Measurements from ENCODE around the gene MTHFR. TPM values are rescaled to one million over a fixed set of nuclear protein-coding genes. Genes with fewer than 3 reads are reported as not detected.

MTHFR gene
- total RNA-seq, 1 experiment from 2014 or later, result 22.6 TPM

GRCh38 chr1:11772458-11772857 is 33.3 kb downstream of the MTHFR start:
- H3K4me1 Mint-ChIP-seq, result peaks cover 3% of the 10 kb centered on the region; the same call in 1 of the 2 replicates
- no peaks in the 10 kb centered on the region for H3K36me3 Mint-ChIP-seq
- TF ChIP-seq NR3C1 (CRISPR knock-in tag; conservative IDR thresholded peaks at IDR 0.05; ENCODE audit: low read depth) (no peak), AFF4 (CRISPR knock-in tag; IDR thresholded peaks at IDR 0.05; ENCODE audit: borderline replicate concordance) (no peak), ZNF671 (CRISPR knock-in tag; IDR thresholded peaks at IDR 0.05) (no peak), RELA (CRISPR knock-in tag; IDR thresholded peaks at IDR 0.05; ENCODE audit: borderline replicate concordance) (no peak), HMGXB4 (CRISPR knock-in tag; IDR thresholded peaks at IDR 0.05) (no peak), ZNF138 (CRISPR knock-in tag; conservative IDR thresholded peaks at IDR 0.05) (no peak), FOXK1 (CRISPR knock-in tag; IDR thresholded peaks at IDR 0.05) (no peak), ARID4B (CRISPR knock-in tag; IDR thresholded peaks at IDR 0.05; ENCODE audit: borderline replicate concordance) (no peak), USF2 (CRISPR knock-in tag; IDR thresholded peaks at IDR 0.05) (no peak), ETV6 (CRISPR knock-in tag; IDR thresholded peaks at IDR 0.05) (no peak), ZMAT4 (CRISPR knock-in tag; IDR thresholded peaks at IDR 0.05) (no peak), IRF1 (CRISPR knock-in tag; IDR thresholded peaks at IDR 0.05) (no peak), GTF2I (CRISPR knock-in tag; conservative IDR thresholded peaks at IDR 0.05) (no peak), ZNF416 (CRISPR knock-in tag; IDR thresholded peaks at IDR 0.05) (no peak), NR2C2 (CRISPR knock-in tag; IDR thresholded peaks at IDR 0.05) (no peak), ATF6 (CRISPR knock-in tag; IDR thresholded peaks at IDR 0.05) (no peak), NR1H2 (CRISPR knock-in tag; IDR thresholded peaks at IDR 0.05) (no peak), HMGA2 (CRISPR knock-in tag; IDR thresholded peaks at IDR 0.05) (no peak), ERG (CRISPR knock-in tag; IDR thresholded peaks at IDR 0.05) (no peak), RORB (CRISPR knock-in tag; IDR thresholded peaks at IDR 0.05) (no peak)
- ChIA-PET POLR2A (interaction anchor here (0.5 kb wide), 1 partner anchor 128 kb away, joined by 9 read pairs; no protein-coding TSS in a partner anchor), CTCF (interaction anchor here (1.0 to 2.3 kb wide), 6 partner anchors 8 to 122 kb away, joined by 3 to 12 read pairs (median 4); partner anchors contain the start of gene FBXO6)
- H3K27me3 Mint-ChIP-seq (ENCODE audit: low read depth), result no peaks in the 10 kb centered on the region
- H3K9me3 Mint-ChIP-seq, result no peaks in the 10 kb centered on the region
- DNase-seq (ENCODE audit: low spot score) (no peak), ATAC-seq (peak; percentile 49)
- no peak overlapping the region for H3K4me3 Mint-ChIP-seq
- H3K27ac Mint-ChIP-seq, result no peak overlapping the region

Measured in WTC11 (cell line).